AG10803 (cell line): ENCODE measurements around the gene HSDL2.

Experiments used
- DNase-seq: peaks from one replicate; pipeline ENCODE4 v3.0.0; 2010; ENCODE audit warnings: low read depth
- H3K4me3 ChIP-seq: 2 replicates; pipeline ENCODE4 v1.5.1; 2011; ENCODE audit warnings: mild to moderate bottlenecking, low read length, control low read depth
- CTCF ChIP-seq: conservative IDR thresholded peaks from 2 replicates; pipeline ENCODE4 v1.5.1; 2011; ENCODE audit warnings: mild to moderate bottlenecking, low read length, control low read depth, inconsistent platforms

HSDL2 gene

GRCh38 chr9:112439825-112440224 lies 59.9 kb downstream of the HSDL2 start:
- DNase-seq, result no peak
- no peak for TF ChIP-seq CTCF

GRCh38 chr9:112443200-112443599 lies 63.3 kb downstream of the HSDL2 start:
- TF ChIP-seq CTCF, result peak; percentile 64
- DNase-seq, result peak; percentile 26
- H3K4me3 ChIP-seq, result no peak overlapping the region

More at GRCh38 chr9:112439825-112440224, 59.9 kb downstream of the HSDL2 start:
- H3K4me3 ChIP-seq, result no peak overlapping the region

GRCh38 chr9:112443636-112444035 lies 63.7 kb downstream of the HSDL2 start:
- TF ChIP-seq CTCF, result no peak
- no peak overlapping the region for H3K4me3 ChIP-seq
- no peak for DNase-seq

GRCh38 chr9:112445196-112445595 lies 65.3 kb downstream of the HSDL2 start:
- TF ChIP-seq CTCF, result no peak
- no peak for DNase-seq
- no peak overlapping the region for H3K4me3 ChIP-seq

- no peak overlapping the region for H3K4me3 ChIP-seq
- no peak for DNase-seq
- no peak for TF ChIP-seq CTCF
Measured at GRCh38 chr9:112446080-112446479, 66.2 kb downstream of the HSDL2 start.

GRCh38 chr9:112446526-112446925 lies 66.6 kb downstream of the HSDL2 start:
- TF ChIP-seq CTCF, result no peak
- H3K4me3 ChIP-seq, result no peak overlapping the region
- DNase-seq, result no peak

GRCh38 chr9:112447283-112447761 lies 67.4 kb downstream of the HSDL2 start:
- H3K4me3 ChIP-seq, result no peak overlapping the region
- peak; percentile 89 for DNase-seq
- TF ChIP-seq CTCF, result no peak
